Measurements from ENCODE around the gene TFB1M. TPM values are rescaled to one million over a fixed set of nuclear protein-coding genes. Genes with fewer than 3 reads are reported as not detected.

The TFB1M gene
- polyA plus RNA-seq, 3 donors: 16.0 to 18.8 (median 17.0) TPM

DNA sequence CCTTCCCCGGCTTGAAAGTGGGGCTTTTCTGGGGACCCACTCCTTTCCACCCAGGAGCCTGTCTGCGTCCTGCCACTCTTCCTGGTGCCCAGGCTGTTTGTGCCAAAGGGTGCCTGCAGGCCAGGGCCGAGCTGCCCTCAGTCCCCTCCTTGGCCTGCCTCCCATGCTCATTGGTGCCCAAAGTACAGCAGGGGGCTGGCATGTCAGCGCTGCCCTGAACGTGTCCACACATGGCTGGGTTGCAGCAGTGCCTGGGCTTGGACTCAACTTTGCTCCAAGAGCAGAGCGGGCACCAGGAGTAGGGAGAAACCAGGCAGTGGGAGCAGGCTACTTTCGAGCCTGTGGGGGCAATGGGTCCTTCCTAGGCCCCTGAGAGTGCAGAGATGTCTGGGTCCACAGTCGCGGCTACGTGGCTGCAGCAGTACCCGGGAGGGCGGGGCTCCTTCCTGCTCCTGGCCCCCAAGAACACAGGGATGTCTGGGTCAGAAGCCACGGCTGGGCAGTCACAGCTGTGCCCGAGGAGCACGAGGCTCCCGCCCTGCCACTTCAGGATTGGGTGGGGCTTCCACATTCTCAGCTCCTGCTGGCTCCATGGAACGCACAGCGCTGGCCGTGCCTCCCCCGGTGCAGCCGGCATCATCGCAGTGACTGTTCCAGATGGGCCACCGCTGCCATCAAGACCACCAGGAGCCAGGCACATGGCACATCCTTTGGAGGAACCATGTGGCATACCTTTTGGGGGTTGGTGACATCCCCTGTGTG lies 100.5 kb downstream of the TFB1M start:
- DNase-seq (ENCODE audit: low read depth in 3 of 3, low spot score in 2 of 3): no peak

DNA sequence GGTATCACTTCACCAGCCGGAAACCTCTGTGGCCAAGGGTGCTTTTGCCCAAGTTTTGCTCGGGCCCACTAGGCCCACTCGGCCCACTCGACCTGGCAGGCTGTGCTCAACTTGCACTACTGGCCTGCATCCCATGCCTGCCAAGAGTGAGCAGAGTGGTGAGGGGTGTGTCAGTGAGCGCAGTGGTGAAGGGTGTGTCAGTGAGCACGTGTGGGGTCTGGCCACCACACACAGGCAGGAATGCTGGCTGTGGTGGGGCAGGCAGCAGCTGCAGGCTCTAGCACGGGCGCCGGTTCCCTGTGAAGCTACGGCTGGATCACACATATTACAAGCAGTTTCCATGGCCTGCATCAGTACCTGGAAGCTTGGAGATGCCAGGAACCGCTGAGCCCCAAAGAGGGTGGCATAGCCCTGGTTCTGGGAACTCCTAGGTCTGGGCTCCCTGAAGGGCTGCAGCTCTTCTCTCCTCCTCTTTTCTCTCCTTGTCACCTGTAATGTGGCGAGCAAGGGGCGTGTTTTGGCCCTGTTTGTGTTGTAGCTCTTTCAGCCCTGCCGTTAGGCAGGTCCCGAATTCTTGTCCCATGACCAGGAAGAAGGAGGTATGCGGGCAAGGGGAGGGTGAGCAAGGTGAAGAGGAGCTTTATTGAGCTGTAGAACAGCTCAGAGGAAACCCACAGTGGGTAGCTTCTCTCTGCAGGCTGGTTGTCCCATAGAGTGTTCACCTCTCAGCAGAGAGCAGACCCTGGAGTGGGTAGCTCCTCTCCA lies 101.5 kb downstream of the TFB1M start:
- no peak for DNase-seq (ENCODE audit: low read depth in 3 of 3, low spot score in 2 of 3)

DNA sequence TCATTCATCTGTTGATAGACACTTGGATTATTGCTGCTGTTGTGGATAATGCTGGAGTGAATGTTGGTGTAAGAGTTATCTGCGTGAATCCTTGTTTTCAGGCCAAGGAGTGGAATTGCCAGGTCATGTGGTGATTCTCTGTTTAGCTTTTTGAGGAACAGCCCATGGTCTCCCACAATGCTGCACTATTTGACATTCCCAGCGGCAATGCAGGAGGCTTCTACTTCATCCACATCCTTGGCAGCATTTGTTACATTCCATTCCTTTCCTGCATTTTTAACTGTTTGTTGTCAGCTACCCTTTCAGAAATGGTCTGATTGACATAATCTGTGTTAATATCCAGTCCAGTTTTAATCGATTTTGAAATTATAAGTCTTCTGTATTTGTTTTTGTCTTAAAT lies 102.2 kb downstream of the TFB1M start:
- no peak for DNase-seq (ENCODE audit: low read depth in 3 of 3, low spot score in 2 of 3)

DNA sequence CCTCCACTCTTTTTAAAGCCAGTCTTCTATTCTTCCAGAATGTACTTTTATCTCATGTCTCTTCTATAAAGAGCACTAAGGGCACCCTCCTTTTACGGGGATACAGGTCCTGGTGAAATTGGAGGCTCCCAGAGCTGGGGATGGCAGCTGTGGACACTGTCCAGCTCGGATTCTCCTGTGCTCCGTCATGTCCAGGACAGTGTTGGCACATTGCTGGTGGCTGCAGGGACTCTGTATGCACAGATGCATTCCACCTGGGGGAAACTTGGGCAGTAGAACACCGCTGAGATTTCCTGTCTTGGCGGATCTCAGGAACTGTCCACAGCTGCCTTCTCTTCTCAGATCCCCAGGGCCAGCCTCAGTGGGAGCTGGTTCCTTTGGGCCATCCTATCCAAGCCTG lies 107.1 kb downstream of the TFB1M start:
- DNase-seq (ENCODE audit: low read depth in 3 of 3, low spot score in 2 of 3): no peak

Other genes starting within 250 kb of the TFB1M start
- gene CLDN20, start 50.5 kb downstream of the TFB1M start, polyA plus RNA-seq (ENCODE audit: insufficient read length in 3 of 3): under 1 TPM; 0.51 to 0.75 (median 0.74) TPM
- 1 to 10 TPM; 1.5 to 2.1 (median 1.9) TPM for gene NOX3, start 141.4 kb upstream of the TFB1M start, polyA plus RNA-seq (ENCODE audit: insufficient read length in 3 of 3)

All from right renal cortex interstitium (tissue), 3 donors.